ENCODE results near the gene CCDC78.

The CCDC78 gene

DNA sequence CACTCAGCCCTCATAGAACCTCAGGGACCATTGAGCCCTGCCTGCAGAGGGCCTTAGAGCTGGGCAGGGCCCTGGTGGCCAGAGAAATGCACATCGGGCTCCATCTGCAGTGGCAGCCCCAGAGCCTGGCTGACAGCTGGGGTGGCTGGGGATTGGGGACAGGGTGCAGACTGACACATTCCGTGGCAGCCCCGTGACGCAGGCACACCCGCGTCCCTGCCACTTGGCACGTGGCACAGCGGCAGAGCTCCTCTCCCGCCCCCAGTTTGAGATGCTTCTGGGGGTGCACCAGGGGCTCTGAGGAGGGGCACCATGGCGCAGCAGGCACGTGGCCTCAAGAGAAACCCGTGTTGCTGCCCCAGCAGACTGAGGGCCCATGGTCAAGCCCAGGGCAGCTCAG lies 22.8 kb downstream of the CCDC78 start:
- no peak overlapping the region for H2AFZ ChIP-seq (ENCODE audit: low read length)
- no peak overlapping the region for H3K4me3 ChIP-seq (ENCODE audit: low read length)
- no peaks in the 10 kb centered on the region for H4K20me1 ChIP-seq (ENCODE audit: insufficient read depth, low read length)
- H3K9me2 ChIP-seq (replicated peaks; ENCODE audit: insufficient read depth, low read length): no peaks in the 10 kb centered on the region
- H3K27me3 ChIP-seq (replicated peaks; ENCODE audit: insufficient read depth, low read length): peaks cover 77% of the 10 kb centered on the region
- H3K4me2 ChIP-seq (ENCODE audit: low read depth, low read length): no peak overlapping the region
- H3K79me2 ChIP-seq (ENCODE audit: low read length): no peaks in the 10 kb centered on the region
- H3K9me3 ChIP-seq (replicated peaks; ENCODE audit: insufficient read depth, low read length): no peaks in the 10 kb centered on the region
- no peaks in the 10 kb centered on the region for H3K4me1 ChIP-seq (ENCODE audit: low read length)
- H3K9ac ChIP-seq (ENCODE audit: low read length): no peak overlapping the region
- H3K27ac ChIP-seq (ENCODE audit: low read length): no peak overlapping the region
- H3K36me3 ChIP-seq (replicated peaks; ENCODE audit: insufficient read depth, low read length): no peaks in the 10 kb centered on the region
- no peak for DNase-seq
- H3F3A ChIP-seq (ENCODE audit: insufficient read depth, low read length): no peaks in the 10 kb centered on the region
- TF ChIP-seq EZH2 (optimal IDR thresholded peaks at IDR 0.05; ENCODE audit: low read depth, low read length) (no peak), EZH2phosphoT487 (IDR thresholded peaks at IDR 0.05; ENCODE audit: low read length) (no peak)
- TF ChIP-seq, protein P1, sequence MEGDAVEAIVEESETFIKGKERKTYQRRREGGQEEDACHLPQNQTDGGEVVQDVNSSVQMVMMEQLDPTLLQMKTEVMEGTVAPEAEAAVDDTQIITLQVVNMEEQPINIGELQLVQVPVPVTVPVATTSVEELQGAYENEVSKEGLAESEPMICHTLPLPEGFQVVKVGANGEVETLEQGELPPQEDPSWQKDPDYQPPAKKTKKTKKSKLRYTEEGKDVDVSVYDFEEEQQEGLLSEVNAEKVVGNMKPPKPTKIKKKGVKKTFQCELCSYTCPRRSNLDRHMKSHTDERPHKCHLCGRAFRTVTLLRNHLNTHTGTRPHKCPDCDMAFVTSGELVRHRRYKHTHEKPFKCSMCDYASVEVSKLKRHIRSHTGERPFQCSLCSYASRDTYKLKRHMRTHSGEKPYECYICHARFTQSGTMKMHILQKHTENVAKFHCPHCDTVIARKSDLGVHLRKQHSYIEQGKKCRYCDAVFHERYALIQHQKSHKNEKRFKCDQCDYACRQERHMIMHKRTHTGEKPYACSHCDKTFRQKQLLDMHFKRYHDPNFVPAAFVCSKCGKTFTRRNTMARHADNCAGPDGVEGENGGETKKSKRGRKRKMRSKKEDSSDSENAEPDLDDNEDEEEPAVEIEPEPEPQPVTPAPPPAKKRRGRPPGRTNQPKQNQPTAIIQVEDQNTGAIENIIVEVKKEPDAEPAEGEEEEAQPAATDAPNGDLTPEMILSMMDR (IDR thresholded peaks at IDR 0.05; ENCODE audit: low read length): no peak

DNA sequence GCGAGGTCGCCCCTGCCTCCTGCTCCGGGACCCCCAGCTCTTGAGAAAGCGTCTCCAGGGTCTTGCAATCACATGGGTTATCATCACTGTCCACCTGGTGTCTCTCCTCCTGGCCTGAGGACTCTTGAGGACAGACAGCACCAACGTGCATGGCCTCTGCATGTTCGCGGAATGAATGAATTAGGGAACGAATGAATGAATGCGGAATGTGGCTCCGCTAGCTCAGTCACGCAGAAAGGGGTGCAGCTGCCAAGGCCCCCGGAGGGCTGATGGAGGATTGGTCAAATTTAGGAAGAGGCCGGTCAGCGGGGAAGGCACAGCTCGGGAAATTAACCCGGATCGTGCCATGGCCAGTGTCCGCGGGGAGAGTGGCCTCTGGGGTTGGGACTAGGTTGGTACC lies 23.9 kb downstream of the CCDC78 start:
- Histone ChIP-seq H3K79me2 (ENCODE audit: low read length) (no peaks in the 10 kb centered on the region), H3K4me1 (ENCODE audit: low read length) (no peaks in the 10 kb centered on the region), H3K4me3 (ENCODE audit: low read length) (no peak overlapping the region), H4K20me1 (ENCODE audit: insufficient read depth, low read length) (no peaks in the 10 kb centered on the region), H3K27me3 (replicated peaks; ENCODE audit: insufficient read depth, low read length) (peaks cover 82% of the 10 kb centered on the region), H2AFZ (ENCODE audit: low read length) (no peak overlapping the region), H3K9me2 (replicated peaks; ENCODE audit: insufficient read depth, low read length) (no peaks in the 10 kb centered on the region), H3K4me2 (ENCODE audit: low read depth, low read length) (no peak overlapping the region), H3K27ac (ENCODE audit: low read length) (no peak overlapping the region), H3K9ac (ENCODE audit: low read length) (no peak overlapping the region), H3K36me3 (replicated peaks; ENCODE audit: insufficient read depth, low read length) (no peaks in the 10 kb centered on the region), H3K9me3 (replicated peaks; ENCODE audit: insufficient read depth, low read length) (no peaks in the 10 kb centered on the region), H3F3A (ENCODE audit: insufficient read depth, low read length) (no peaks in the 10 kb centered on the region)
- DNase-seq: no peak
- TF ChIP-seq EZH2 (optimal IDR thresholded peaks at IDR 0.05; ENCODE audit: low read depth, low read length) (no peak), EZH2phosphoT487 (IDR thresholded peaks at IDR 0.05; ENCODE audit: low read length) (no peak)
- TF ChIP-seq, protein P1 (IDR thresholded peaks at IDR 0.05; ENCODE audit: low read length): no peak

DNA sequence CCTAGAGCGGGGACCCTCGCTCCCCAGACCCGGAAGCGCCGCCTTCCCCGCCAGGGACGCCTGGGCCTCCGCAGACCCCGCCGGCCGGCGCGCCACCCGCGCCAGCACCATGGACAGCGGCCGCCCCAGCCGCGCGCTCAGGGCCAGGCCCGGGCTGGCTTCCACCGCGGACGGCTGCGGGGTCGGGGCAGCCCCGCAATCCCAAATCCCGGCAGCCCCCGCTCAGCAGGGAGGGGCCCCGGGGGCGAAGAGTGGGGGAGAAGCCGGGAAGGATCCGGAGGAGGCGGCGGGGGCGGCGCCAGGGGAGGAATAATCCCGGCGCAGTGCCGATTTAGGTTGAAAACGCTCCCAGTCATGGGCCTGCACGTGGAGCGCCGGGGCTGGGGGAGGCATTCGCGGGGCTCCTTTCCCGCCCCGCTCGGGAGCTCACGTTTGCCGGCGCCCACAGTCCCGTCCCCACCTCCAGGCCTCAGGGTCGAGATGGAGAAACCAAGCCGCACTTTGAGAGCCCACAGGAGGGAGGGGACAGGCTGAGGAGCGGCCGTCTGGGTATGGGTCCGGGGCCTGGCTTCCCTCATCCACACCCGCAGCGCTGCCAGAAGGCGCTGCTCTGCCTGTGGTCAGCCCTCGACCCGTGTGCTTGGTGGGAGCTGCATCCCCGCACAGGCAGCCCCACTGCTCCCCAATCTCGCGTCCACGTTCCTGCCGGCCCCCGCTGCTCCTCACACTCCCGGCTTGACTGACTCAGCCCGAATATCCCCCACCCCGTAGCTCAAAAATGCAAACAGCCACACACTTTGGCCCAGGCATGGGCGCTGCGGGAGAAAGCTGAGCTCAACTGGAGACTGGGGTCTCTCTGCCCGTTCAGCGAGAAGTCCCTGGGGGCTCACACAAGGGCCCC lies 25.3 kb downstream of the CCDC78 start:
- no peak overlapping the region for H3K27ac ChIP-seq (ENCODE audit: low read length)
- no peak overlapping the region for H3K4me3 ChIP-seq (ENCODE audit: low read length)
- no peaks in the 10 kb centered on the region for H3F3A ChIP-seq (ENCODE audit: insufficient read depth, low read length)
- TF ChIP-seq EZH2 (optimal IDR thresholded peaks at IDR 0.05; ENCODE audit: low read depth, low read length): peak; percentile 56
- TF ChIP-seq, protein P1 (IDR thresholded peaks at IDR 0.05; ENCODE audit: low read length): no peak
- H3K4me2 ChIP-seq (ENCODE audit: low read depth, low read length): no peak overlapping the region
- H3K9me2 ChIP-seq (replicated peaks; ENCODE audit: insufficient read depth, low read length): no peaks in the 10 kb centered on the region
- H3K4me1 ChIP-seq (ENCODE audit: low read length): no peaks in the 10 kb centered on the region
- H3K79me2 ChIP-seq (ENCODE audit: low read length): no peaks in the 10 kb centered on the region
- H3K9me3 ChIP-seq (replicated peaks; ENCODE audit: insufficient read depth, low read length): no peaks in the 10 kb centered on the region
- H2AFZ ChIP-seq (ENCODE audit: low read length): no peak overlapping the region
- peaks cover 77% of the 10 kb centered on the region for H3K27me3 ChIP-seq (replicated peaks; ENCODE audit: insufficient read depth, low read length)
- H3K9ac ChIP-seq (ENCODE audit: low read length): no peak overlapping the region
- H4K20me1 ChIP-seq (ENCODE audit: insufficient read depth, low read length): no peaks in the 10 kb centered on the region
- DNase-seq: no peak
- H3K36me3 ChIP-seq (replicated peaks; ENCODE audit: insufficient read depth, low read length): no peaks in the 10 kb centered on the region
